Activated CD4-positive, alpha-beta T cell treated with anti-CD3 and anti-CD28 coated beads for 24 hours (primary cell): ENCODE results near the gene P2RY14.

Experiments used
- DNase-seq, 2 donors: peaks; one replicate each; pipeline ENCODE4 v3.0.0-alpha.2; 2020; ENCODE audit warnings: low read depth in 2 of 2

The P2RY14 gene

DNA sequence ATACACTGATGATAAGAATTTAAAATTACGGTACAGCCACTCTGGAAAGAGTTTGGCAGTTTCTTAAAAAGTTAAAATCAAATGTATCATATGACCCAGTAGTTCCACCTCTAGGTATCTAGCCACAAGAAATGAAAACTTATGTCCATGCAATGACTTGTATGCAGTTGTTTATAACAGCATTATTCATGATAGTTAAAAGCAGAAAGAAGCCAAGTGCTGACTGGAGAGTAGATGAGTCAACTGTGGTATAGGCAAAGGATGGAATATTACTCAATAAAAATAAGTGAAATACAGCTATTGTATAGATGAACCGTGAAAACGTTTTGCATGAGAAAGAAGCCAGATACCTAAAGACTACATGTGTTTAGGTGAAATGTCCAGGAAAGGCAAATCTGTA is 23.4 kb upstream of the P2RY14 start:
- DNase-seq: no peak

DNA sequence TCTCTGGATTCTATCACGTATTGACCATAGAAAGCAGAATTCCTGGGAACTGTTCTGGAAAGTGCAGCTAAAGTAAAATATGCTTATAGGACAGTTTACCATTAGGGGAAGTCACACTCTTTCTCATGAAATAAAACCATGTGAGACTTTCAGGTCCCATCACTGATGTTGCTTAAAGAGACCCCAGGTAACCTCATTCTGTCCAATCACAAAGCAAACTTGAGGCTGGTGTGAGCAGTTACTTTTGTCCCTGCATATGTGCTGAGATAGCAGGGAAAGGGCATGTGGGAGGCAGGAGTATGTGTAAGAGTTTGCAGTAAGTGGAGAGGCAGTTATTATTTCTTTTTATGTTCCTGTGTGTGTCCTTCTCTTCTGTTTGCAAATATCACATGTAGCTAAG is 22.2 kb upstream of the P2RY14 start:
- no peak for DNase-seq

DNA sequence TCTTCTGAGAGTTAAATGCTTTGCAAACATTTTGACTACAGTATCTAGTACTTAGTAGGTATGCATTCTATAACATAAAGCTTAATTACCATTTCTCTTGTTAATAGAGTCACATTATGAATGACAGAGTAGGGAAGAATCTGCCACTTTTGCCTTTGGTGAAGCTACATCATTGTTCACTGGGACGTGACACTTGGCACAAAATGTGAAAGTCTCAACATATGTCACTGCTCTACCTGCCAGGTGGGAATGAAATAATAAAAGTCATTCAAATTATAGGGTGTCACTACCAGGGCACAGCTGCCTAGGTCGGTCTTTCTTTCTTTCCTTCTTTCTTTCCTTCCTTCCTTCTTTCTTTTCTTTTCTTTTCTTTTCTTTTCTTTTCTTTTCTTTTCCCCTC is 20.7 kb upstream of the P2RY14 start:
- no peak for DNase-seq

DNA sequence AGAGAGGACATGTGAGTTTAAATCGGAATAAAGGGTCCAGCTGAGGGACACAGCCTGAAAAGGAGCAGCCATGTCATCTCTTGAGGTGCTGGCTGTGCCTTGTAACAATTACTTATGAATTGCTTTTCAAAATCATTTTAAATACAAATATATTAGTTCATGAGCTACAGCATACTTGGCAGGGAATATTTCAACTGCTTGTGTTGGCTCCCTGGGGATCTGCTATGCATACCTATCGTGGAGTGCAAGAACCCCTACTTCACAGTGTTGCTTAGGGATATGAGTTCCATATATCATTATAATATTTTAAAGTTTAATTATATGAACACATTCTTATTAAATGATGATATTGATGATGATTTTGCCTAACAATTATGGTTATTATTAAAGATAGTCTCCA is 19.1 kb upstream of the P2RY14 start:
- DNase-seq: no peak

DNA sequence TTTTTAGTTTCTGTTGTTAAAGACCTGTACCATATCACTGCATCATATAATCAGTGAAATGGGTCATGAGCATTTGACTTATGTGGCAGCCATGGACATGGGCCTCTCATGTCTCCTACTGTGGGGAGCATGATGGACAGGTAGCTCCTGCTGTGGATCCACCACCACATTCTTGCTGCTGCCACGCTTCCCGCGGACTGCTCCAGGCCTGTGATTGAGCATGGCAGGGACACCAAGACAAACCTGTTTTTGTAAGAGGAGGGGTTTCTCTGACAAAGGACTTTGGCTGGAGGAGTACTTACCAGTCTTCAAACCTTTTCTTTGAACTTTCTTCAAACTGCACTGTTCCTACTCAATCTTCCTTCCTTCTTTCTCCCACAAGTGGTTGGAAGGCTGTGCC is 17.9 kb upstream of the P2RY14 start:
- DNase-seq: no peak

DNA sequence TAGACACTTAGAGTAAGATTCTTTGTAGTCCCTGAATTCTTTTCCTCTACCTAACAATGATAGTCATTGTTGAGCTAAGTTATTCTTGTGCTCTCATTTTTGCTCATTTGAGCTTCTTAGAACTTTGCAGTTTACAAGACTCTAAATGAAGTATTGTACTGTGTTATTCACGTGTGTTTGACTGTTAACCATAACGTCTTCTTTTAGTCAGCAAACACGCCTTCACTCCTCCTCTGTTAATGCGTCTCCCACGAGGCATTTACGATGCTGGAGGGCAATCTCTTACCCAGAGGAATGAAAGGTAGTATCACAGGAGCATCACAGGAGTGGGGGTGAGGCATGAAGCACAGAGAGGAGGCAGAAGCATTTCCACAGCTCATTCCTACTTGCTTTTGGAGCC is 14.8 kb upstream of the P2RY14 start:
- DNase-seq: no peak

DNA sequence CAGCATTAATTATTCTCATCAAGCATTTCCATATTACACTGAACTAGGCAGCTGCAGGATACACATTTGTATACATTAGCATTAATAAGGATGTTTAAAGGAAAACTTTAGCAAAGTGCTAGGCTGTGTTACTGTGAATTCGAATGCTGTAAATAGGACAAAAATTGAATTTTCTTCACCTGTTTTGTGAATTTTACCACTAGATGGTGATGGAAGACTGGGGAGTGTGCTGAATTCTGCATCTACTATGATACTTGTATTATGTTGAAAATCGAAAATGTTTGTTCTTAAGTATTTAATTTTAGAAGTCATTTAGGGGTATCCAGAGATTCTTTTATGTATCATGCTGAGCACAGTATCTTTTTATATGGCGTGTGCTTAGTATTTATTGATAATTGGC is 12.3 kb upstream of the P2RY14 start:
- no peak for DNase-seq

DNA sequence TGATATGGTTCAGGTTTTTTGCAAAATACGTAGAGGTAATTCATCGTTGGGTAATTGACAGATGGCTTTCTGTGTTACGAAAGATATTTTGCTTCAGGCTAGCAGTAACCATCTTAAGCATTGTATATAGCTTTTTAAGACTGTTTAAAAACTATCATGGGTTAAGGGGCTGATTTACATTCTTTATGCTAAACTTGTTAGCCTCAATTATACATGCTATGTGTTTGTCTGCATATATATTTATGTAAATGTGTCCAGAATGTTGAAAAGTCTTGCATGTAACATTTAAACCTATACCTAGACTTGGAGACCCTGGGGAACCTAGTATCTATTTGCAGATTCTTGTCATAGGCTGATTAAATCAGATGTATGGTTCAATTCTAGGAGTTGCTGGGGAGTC is 11.1 kb upstream of the P2RY14 start:
- DNase-seq: no peak

DNA sequence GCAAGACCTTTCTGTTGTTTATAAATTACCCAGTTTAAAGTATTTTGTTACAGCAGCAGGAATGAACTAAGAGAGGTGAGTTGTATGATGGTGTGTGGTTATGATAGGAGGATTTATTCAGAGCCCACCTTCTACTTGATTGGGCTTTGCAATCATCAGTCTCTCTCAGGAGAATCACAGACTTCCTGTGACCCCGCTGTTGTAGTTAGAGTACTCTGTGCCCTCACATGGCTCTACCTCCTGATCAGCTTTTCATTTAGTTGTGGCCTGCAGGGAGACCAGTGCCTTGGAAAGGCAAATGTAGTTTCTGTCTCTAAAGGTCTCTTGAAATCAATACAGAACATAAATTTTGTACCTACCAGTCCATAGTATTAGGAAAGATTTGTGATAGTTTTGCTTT is 7.6 kb upstream of the P2RY14 start:
- no peak for DNase-seq

DNA sequence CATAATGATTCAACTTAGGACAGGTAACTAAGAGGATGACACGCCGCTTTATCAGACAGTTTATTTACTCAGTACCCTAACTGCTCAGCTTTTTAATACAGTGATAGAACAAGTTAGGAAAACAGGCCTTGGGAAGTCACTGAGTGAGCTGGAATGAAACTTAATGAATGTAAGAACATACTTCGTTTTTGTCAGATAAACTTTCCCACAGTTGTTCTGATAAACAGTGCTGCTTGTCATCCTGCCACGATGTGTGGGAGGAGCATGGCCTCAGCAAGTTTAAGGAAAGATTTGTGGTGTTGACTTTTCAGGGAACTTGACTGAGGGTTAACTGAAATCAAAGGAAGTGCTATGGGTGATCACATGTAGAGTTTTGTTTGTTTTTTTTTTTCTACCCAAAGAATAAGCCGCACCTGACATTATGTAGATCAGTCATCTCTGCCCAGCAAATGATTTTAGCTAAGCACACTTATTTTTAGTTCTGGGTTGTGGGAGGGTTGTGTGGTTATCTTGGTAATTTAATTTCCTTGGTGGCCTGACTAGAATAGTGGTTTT is 5.6 kb upstream of the P2RY14 start:
- no peak for DNase-seq

DNA sequence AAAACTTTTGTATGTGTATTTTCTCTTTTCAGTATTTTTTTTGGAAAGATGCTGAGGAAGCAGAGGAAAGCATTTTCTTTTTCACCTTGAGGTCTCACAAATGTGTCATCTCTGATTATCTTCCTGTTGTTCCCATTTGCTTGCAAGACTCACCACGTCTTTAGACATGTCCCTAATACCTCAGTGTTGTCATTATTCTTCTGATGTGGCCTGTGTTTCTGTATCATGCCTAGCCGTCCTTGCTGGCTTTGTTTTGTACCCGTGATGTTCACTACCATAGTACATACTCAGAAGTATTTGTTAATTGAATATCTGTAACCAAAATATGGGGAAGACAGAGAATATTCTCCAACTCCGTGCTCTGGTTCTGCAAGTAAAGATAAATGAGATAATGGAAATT is 5.0 kb upstream of the P2RY14 start:
- no peak for DNase-seq

DNA sequence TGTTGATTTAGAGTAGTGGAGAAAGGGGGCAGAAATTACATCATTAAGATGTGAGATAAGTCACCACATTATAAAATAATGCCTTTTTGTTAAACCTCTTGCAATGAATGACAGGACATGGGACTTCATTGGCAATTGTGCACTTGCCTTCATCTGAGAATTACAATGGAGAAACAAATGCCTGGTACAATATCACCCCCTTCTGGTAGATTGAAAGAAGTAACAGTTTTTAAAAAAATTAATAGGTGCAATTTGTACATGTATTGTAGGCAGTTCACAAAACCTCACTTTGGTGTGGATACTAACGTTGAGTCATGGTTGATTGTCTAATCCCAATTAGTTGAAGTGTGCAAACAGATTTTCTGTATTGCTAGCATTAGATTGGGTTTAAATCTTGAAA is 4.6 kb upstream of the P2RY14 start:
- no peak for DNase-seq

DNA sequence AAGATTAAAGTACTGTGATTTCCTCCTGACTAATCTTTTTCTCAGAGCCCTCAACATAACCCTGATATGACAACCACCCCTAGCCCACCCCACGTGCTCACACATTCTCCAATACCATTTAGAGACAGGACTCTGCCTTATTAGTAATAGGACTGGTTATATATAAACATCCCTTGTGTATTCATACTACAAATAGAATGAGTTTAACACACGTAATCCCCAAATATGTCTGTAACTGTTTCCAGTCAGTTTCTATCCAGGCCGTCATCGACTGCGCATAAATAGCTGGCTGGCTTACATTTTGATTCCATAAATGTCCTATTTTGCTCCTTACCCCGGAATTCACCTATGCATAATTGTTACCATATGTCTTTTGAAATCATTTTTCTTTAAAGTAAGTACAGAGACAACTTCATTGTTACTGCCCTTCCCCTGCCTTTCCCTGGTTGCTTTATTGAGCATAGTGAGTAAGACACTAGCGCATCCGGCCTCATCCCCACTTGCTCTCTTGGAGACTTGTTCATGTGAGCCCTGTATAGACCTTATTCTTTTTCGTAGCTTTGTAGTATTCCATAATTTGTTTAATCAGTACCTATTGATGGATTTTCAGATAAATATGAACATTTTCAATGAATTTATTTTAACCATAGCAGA is 3.5 kb upstream of the P2RY14 start:
- DNase-seq: no peak

DNA sequence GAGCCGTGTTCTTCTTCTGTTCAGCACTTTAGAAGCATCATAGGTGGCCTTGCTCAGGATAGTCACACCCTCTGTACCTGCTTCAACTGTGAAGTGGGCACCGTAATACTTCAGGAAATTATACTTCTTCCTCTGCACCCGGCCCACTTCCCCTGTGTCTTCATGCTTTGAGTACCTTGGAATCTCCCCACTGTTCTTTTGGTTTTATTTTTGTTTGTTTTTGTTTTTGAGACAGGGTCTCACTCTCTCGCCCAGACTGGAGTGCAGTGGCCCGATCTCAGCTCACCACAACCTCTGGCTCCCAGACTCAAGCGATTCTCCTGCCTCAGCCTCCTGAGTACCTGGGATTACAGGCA is 1.7 kb downstream of the P2RY14 start:
- DNase-seq: no peak

DNA sequence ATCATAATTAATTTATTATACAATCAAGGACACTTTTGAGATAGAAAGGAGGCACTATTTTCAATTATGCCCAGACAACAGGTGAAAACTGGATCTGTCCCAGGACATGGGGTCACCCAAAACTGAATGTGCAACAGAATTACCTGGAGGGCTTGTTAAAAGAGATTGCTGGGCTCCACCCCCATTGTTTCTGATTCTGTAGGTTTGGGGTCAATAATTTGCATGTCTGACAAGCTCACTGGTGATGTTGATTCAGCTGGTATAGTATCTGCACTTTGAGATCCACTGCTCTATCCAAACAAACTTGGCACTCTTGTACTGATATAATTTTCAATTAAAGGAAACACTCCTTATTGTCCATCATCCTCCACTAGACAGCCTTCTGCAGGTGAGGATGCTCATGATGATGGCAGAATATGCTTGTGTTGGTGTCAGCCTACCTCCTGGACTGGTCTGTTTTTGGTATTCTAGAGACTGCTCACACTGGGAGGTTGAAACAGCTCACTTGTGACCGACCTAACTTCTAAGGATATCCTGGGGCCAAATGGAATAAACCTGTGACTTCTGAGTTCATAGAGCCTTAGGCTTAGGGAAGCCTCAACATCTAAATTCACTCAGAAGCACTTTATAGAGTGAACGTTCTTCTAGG is 2.2 kb downstream of the P2RY14 start:
- no peak for DNase-seq

DNA sequence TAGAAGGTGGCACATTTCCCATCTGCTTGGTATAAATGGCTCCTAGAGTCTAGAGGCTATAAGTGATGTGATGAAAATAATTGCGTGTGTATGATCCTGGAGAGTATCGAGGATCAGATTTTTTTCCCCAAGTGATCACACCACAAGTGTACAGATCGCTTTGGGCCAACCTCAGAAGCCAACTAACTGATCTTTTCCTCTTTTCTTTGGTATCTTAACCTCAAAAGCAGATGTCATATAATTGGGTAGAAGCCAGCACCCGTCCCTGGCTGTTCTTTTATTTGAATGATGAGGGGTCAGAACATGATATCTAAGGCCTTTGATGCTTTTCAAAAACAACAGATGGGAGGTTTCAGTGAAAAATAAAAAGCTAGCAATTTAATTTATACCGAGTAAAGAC is 3.3 kb downstream of the P2RY14 start:
- no peak for DNase-seq

DNA sequence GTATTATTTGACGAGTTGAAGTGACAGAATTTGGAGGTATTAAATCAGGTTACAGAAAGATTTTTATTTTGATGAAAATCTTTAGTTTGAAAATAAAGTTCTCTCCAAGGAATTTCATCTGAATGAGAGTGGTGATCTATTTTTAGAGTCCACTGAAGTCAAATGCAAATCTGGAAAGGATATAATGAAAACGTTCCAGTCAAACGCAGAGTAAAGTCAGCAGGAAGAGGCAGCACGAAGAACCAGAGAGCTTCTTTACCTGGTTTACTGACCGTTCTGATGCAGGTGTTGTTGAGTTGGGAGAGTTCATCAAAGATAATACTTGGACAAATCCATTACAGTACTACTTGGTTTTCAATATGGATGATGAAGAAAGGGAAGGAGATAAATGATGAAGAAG is 8.7 kb downstream of the P2RY14 start:
- DNase-seq: no peak

DNA sequence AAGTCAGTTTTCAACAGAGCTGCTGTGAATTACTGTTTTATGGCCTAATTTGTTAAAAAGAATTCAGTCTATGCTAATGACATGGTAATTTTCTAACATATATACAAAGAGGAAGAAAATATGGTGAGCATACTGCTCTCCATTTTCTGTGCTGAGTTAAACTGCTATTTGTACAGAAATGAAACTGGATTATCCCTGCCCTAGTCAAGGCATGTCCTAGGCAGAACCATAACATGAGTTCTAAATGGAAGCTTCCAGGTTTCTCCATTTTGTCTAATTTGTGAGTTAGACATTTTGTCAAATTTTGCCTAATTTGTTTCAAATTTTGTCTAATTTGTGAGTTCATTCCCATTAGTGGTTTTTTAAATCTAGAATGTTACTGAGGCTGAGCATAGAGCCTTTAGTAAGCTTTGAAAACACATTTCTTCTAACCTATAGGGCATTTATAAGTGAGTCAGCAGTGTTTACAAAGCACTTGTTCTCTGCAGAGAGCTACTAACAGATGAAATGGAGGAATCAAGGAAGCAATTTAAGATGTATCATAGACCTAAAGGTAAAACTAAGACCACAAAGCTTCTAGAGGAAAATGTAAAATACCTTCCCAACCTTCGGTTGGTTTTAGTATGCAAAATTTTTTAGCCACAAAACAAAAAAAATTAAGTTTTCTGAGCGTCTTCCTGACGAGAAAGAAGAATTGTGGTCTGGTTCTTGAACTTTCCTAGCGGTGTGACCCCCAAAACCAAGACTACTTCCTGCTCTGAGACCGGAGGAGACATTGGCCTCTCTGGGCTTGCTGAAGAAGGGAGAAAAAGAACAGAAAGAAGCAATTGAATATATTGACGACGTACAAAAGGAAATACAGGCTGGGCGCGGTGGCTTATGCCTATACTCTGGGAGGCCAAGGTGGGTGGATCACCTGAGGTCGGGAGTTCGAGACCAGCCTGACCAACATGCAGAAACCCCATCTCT is 9.8 kb downstream of the P2RY14 start:
- no peak for DNase-seq

DNA sequence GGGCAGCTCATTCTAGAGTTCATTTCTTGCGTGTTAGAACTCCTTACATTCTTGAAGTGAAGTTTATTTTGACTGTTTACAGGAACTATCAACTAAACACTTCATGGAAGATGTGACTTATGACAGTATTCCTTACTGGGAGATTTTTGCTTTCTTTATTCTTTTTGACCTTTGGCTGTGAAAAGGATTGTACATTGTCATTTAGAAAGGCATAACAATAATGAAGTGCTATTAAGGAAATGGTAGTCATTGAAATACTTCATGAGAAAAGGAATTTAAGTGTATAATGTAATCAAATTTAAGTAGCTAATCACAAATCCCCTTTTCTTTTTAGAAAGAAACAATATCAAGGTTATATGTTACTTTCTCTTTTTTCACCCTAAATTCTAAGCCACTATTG is 11.3 kb downstream of the P2RY14 start:
- no peak for DNase-seq

DNA sequence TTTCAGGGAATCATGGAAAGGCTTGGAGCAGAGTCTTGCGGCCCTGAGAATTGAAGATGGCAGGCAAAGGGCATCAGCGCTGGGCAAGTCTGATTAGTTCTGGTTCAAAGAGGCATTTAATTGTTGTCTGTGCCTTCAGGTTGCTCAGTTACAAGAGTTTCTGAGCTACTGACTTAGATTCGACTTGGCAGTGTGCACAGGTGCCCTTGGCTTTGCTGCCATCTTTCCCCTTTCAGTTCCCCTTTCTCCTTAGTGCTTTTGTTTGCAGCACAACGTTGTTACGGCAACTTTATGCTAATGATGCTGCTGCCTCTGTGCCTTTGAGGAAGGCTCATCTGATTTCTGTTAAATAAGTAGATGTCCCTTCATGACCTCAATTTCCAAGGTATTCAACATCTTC is 12.5 kb downstream of the P2RY14 start:
- DNase-seq: no peak

DNA sequence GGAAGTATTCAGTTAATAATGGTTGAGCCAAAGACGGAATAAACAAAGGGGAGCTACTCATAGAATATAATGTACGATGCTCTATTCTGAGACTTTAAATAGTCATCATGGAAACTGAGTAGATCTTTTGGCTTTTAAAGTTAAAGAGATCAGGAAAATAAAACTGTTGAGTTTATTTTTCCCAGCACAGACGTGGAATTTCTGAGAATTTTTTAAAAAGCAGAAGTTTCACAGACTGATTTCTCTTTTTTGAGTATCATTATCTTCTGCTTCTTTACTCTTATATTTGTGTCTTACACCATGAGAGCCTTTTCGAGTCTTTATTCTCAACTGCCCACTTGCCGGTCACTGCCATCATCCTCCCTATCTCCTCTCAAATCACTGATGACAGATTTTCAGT is 13.2 kb downstream of the P2RY14 start:
- DNase-seq: no peak

DNA sequence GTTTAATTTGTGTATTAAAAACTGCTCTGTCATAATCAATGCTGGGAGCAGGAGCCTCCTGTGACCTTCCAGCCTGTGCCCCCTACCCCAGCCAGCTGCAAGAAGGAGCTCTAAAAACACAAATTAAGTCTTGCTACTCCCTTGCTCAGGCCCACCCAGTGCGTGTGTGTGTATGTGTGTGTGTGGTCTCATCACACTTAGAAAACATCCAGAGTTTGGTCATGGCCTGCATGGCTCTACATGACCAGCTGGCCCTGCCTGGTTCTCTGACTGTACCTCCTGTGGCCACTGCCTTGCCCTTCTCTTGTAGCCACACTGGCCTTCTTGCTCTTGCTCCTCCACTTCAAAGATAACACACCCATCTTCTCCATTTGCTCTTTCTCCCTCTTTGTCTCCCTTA is 13.7 kb downstream of the P2RY14 start:
- DNase-seq: no peak
